ENCODE measurements around the gene CA11. TPM values are rescaled to one million over a fixed set of nuclear protein-coding genes. Genes with fewer than 3 reads are reported as not detected.
"Not testable (repeated sequence)": the region's sequence is repeated elsewhere in the genome, so short reads cannot be mapped to it uniquely, and the experiment has no call there.

Gene CA11
- total RNA-seq, 1 donor from 2014 or later = 4.4 TPM

DNA sequence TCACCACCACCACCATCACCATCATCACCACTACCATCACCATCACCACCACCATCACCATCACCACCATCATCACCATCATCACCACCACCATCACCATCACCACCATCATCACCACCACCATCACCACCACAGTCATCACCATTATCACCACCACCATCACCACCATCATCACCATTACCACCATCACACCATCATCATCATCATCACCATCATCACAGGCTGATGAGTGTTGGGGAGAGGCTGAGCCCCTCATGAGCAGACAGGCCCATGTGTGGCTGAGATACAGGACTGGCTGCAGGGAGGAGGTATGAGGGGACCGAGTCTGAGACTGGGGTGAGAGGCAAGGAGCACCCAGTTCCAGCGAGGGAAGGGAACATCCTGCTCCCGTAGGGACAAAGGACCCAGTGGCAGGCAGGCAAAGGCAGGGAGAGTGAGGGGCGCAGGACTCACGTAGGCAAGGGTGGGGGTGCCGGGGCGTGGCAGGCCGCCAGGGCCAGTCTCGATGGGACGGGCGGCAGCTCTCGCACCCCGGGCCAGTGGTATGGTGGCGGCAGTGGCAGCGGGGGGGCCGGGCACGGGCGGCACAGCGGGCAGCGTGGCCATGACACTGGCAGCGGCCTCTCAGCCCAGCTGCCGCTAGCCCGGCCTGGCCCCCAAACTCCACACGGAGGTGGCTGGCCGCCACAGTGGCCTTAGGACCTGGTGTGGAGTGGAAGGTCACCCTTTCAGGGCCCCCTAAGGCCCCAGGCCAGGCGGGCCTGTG is 24.1 kb upstream of the CA11 start:
- intact Hi-C loops (cut with micrococcal nuclease) = no loop called here

- intact Hi-C loops (cut with micrococcal nuclease) = no loop called here
These were observed 22.8 kb upstream of the CA11 start for GRCh38 chr19:48668761-48669160.

- intact Hi-C loops (cut with micrococcal nuclease) = no loop called here
These were observed 22.3 kb upstream of the CA11 start for GRCh38 chr19:48668332-48668731.

DNA sequence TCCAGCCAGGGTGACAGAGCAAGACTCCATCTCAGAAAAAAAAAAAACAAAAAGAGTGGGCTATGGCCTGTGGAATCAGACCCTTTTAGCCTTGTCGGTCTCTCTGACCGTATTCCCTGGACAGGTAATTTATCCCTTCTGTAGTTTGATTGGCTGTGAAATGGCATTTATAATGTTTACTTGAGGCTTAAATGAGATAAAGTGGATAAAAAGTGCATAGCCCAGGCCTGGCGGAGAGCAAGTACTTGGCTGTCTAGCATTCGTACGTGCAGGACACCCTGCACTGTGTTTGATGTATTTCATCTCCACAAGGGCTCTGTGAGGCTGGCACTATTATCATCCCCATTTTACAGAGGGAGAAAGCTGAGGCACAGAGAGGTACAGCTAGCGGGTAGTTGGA is 19.8 kb upstream of the CA11 start:
- intact Hi-C loops (cut with micrococcal nuclease) = no loop called here

- intact Hi-C loops (cut with micrococcal nuclease) = no loop called here
These were observed 18.5 kb upstream of the CA11 start for GRCh38 chr19:48664476-48664875.

DNA sequence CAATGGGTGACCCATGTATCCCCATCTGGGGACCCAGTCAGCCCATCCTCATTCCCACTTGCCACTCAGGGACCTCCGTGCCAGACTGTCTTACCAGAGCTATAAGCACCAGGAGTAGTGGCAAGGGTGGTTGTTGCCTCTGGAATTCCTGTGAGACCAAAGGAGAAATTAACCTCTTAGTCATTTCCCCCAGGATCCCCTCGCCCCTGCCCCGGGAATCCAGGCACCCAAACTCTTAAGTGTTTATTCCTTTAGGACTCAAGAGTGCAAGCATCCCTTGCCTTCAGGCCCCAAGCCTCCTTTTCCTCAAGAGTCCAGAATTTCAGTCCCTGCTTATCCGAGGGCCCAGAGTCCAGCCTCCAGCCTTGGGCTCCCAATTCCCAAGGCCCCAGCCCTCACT is 17.7 kb upstream of the CA11 start:
- intact Hi-C loops (cut with micrococcal nuclease) = no loop called here

DNA sequence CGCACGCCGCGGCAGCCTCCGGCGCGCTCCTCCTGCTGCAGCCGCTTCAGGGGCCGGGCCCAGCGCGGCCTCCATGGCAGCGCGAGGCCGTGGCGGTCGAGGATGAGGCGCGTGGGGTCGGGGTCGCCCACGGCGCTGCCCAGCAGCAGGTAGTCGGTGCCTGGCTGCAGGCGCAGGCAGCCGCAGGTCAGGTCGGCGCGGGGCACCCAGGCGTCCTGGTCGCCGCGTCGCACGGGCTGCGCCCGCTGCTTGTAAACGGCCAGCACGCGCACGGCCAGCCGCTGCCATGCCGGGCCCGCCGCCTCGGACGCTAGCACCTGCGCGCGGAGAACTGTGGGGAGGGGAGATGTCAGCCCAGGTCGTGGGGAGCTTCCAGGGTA is 15.7 kb upstream of the CA11 start:
- intact Hi-C loops (cut with micrococcal nuclease) = loop anchor here (1.0 kb wide), 1 partner anchor 15 kb away; the partner anchor contains the start of gene CA11

GRCh38 chr19:48660852-48661710 is 15.1 kb upstream of the CA11 start:
- intact Hi-C loops (cut with micrococcal nuclease) = loop anchor here (1.0 kb wide), 1 partner anchor 15 kb away; the partner anchor contains the start of gene CA11

DNA sequence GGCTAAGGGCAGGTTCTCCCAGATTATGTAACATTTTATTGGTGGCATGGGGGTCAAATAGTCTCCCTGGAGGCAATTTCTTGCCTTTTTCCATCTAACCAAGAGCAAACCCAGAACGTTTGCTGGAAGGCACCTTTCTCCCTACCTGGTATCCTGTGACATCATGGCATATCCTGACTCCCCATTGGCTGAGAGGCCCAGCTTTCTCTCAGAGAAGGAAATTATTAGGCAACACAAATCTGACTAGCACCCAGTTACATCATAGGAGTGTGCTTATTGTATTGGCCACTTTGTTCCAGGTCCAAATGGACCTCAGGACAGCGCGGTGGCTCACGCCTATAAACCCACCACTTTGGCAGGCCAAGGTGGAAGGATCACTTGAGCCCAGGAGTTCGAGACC is 13.8 kb upstream of the CA11 start:
- intact Hi-C loops (cut with micrococcal nuclease) = no loop called here

GRCh38 chr19:48658483-48658882 is 12.5 kb upstream of the CA11 start:
- intact Hi-C loops (cut with micrococcal nuclease) = no loop called here

- intact Hi-C loops (cut with micrococcal nuclease) = not testable (repeated sequence)
These were observed 11.8 kb upstream of the CA11 start for GRCh38 chr19:48657828-48658227.

GRCh38 chr19:48656840-48657474 is 11.0 kb upstream of the CA11 start:
- intact Hi-C loops (cut with micrococcal nuclease) = no loop called here

DNA sequence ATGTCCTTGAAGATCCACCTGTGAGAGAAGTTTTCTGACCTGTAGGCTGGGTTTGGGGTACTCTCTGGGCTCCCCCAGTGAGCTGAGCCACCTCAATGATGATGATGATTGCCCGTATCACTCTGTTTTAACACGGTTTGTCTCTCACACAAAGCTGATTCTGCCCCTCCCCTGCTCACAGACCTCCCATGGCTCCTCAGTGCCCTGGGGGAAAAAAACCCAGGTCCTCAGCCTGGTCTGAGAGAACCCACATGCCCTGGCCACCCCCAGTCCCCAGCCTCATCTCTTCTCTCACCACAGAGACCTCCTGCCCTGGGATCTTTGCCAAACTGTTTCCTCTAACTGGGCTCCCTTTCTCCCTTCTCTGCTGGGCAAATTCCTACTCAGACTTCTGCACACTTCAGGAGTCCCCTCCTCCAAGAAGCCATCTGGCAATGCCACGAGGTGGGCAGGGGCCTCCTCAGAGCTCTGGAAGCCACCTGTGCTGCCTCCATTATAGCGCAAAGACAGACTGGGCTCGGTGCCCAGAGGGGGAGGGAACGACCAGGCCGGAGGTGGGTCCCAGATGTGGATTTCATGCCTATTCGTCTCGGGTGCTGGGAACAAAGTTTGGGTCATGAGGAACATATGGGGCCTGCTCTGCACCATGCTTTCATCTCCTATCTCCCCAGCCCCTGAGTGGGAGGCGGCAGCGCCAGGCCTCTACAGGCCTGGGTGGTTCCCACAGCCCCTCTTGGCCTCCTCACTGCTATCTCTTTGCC is 8.5 kb upstream of the CA11 start:
- intact Hi-C loops (cut with micrococcal nuclease) = no loop called here

DNA sequence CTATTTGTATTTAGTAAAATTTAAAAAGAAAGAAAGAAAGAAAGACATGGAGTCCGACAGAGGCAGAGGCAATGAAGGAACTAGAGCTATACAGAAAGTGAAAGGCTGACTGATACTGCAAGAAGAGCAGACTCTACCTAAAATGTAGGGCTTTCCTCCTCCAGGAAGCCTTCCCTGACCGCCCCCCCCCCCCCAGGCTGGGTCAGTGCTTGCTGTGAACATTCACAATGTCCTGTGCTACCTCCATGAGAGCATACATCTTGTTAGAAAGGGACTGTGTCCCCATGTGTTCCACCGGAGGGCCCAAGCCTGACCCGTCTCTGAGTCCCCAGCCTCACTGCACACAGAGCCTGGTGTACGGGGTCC is 5.7 kb upstream of the CA11 start:
- intact Hi-C loops (cut with micrococcal nuclease) = no loop called here

- intact Hi-C loops (cut with micrococcal nuclease) = no loop called here
These were observed 5.1 kb upstream of the CA11 start for GRCh38 chr19:48650974-48651682.

- intact Hi-C loops (cut with micrococcal nuclease) = no loop called here
These were observed 2.1 kb upstream of the CA11 start for GRCh38 chr19:48648134-48648533.

DNA sequence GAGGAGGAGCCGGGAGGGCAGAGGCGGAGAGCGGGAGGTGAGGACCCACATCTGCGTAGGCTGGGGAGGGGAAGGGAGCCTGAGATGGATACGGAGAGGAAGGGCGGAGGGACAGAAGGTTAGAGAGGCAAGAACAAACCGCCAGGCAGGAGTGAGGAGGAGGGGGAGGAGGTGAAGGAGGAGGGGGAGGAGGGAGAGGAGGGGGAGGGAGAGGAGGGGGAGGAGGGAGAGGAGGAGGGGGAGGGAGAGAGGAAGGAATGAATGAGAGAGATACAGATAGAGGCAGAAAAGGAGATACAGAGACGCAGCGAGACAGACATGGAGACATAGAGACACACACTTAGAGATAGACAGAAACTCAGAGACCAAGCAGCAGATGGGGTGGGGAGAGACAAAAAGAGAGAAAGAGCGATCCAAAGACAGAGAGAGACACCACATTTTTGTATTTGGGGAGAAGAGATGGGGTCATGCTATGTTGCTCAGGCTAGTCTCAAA is 782 bp upstream of the CA11 start:
- intact Hi-C loops (cut with micrococcal nuclease) = loop anchor here (1.0 to 2.0 kb wide), 6 partner anchors 8 to 189 kb away; no protein-coding TSS in a partner anchor

- intact Hi-C loops (cut with micrococcal nuclease) = no loop called here
These were observed 377 bp downstream of the CA11 start for GRCh38 chr19:48645620-48646000.

DNA sequence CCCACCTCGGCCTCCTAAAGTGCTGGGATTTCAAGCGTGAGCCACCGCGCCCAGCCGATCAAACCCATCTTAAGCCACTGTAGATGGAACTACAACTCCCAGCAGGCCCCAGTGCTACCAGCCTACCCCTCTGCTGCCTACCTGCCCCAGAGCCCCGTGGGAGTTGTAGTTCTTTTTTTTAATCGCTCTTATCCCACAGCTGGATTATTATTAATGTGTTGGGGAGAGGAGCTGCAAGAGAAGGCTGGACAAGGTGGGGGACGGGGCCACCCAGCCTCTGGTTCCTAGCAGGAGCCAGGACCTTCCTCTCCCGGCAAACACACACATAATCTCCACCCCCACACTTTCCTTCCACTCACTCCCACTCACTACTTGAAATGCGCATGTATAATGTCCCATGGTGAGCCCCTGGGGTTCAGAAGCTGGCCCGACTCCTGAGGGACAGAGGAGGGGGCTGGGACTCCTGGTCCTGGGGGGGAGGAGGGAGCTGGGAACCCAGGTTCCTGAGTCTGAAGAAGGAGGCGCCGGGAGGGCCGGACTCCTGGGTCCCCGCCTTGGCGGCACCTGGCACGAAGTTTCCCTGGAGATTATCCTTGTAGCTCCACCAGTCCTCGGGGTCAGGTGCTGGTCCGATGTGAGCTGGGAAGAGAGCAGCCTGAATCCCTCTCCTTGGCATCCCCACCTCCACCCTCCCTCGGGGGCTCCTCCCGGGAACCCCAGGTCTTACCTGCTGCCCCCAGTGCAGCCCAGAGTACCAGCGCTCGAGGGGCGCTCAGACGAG is 958 bp downstream of the CA11 start:
- intact Hi-C loops (cut with micrococcal nuclease) = no loop called here

DNA sequence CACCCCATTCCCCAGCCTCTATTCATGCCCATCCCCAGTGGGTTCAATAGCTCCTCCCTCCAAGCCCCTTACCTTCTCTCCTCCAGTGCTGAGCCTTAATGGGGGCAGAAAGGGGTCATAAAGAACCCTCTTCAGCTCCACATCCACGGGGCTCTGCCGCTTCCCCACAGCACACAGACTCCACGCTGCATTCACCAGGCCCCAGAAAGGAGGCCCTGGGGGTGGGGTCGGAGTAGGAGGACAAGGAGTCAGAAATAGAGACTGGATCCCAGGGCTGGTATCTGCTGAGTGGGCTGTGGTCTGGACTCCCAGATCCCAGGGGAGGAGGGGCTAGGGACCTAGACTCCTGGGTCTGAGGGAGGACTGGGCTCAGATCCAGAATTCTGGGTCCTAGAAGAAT is 1.6 kb downstream of the CA11 start:
- intact Hi-C loops (cut with micrococcal nuclease) = no loop called here

Data from T-helper 2 cell treated with Interferon-gamma antibody and Interleukin-4, amounts not matched to agents 100 ng/mL and 5 ng/mL, for 36 hours (primary cell).